HFF-Myc (cell line): Measurements from ENCODE around the gene SV2B.

ENCODE experiments used
- DNase-seq: peaks from one replicate; pipeline ENCODE4 v3.0.0-alpha.2; 2011; ENCODE audit warnings: low read depth; ENCODE audit errors: extremely low read depth
- H3K4me3 ChIP-seq: replicated peaks from 2 replicates; pipeline ENCODE4 v1.5.1; 2011; ENCODE audit warnings: low read depth, mild to moderate bottlenecking, control low read depth, low read length
- CTCF ChIP-seq: IDR thresholded peaks from 2 replicates; pipeline ENCODE4 v1.5.1; 2012; ENCODE audit warnings: mild to moderate bottlenecking, low read depth, low read length, control low read depth; ENCODE audit errors: missing control alignments

SV2B gene

GRCh38 chr15:91208371-91208770, 108.3 kb downstream of the SV2B start:
- DNase-seq, result no peak
- no peak for TF ChIP-seq CTCF
- no peak overlapping the region for H3K4me3 ChIP-seq

GRCh38 chr15:91209318-91209717, 109.3 kb downstream of the SV2B start:
- no peak for TF ChIP-seq CTCF
- no peak for DNase-seq
- no peak overlapping the region for H3K4me3 ChIP-seq

- no peak for TF ChIP-seq CTCF
- no peak overlapping the region for H3K4me3 ChIP-seq
- DNase-seq, result no peak
These were observed 109.7 kb downstream of the SV2B start for GRCh38 chr15:91209726-91210125.

- no peak for DNase-seq
- no peak for TF ChIP-seq CTCF
- H3K4me3 ChIP-seq, result no peak overlapping the region
These were observed 114.9 kb downstream of the SV2B start for GRCh38 chr15:91214675-91215590.

GRCh38 chr15:91216000-91216399, 115.9 kb downstream of the SV2B start:
- no peak for TF ChIP-seq CTCF
- DNase-seq, result no peak
- H3K4me3 ChIP-seq, result no peak overlapping the region

GRCh38 chr15:91219206-91219605, 119.1 kb downstream of the SV2B start:
- no peak for DNase-seq
- TF ChIP-seq CTCF, result no peak
- H3K4me3 ChIP-seq, result no peak overlapping the region
